ENCODE results near the gene KCNMA1.

The KCNMA1 gene

GRCh38 chr10:77226853-77227565 is 410.6 kb downstream of the KCNMA1 start:
- no peak for DNase-seq

- no peak for DNase-seq
These were observed 411.2 kb downstream of the KCNMA1 start for GRCh38 chr10:77226452-77226851.

DNA sequence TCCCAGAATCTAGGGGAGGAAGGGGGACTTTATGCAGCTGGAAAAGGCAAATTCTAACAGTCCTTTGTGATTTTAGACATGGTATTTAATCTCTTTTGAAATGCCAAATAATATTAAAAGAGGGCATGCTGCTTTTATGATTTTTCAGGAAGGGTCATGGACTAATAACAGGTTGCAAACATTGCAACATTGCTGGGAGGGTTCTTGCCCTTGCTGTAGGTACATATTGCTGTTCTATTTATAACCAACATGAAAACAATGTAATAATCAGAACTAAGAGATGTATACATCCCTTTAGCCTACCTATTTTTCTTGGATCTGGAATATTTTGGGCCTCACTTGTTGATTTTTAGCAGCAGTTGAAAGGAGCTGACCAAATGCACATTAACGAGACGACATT is 411.6 kb downstream of the KCNMA1 start:
- DNase-seq, result no peak

- no peak for DNase-seq
These were observed 413.8 kb downstream of the KCNMA1 start for GRCh38 chr10:77223526-77224460.

DNA sequence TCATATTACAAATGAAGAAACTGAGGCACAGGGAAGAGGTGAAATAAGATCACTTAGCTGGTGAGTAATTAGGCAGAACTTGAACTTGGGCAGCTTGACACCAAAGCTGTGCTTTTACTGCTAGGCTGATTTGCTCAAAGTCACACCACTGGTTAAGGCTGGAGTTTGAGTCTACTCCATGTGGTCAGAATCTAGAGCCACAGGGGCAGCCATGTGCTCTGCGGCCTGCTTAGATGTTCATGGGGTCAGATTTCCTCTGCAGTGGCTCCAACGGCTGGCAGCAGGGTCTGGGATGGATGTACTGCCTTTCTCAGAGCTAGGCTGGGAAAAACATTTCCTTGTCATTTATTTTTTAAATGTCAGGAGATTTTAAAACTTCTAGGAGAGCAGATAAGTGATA is 417.5 kb downstream of the KCNMA1 start:
- no peak for DNase-seq

- no peak for DNase-seq
These were observed 418.6 kb downstream of the KCNMA1 start for GRCh38 chr10:77219046-77219445.

DNA sequence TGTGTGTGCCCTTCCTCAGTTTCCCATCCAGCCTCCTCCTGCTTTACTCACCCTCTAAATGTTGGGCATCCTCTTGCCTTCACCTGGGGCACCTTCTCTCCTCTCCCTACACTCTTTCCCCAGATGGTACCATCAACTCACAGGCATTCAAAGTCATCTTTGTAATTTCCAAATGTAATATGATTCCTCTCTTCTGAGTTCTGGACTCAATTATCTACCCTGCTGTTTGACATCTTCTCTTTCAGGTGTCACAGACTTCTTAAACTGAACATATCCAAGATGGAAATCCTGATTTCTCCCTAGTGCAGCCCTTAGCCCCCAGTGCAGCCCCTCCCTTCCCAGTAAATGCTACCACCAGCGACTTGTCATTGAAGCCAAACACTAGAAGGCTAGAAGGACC is 422.8 kb downstream of the KCNMA1 start:
- no peak for DNase-seq

- DNase-seq, result no peak
These were observed 425.0 kb downstream of the KCNMA1 start for GRCh38 chr10:77212632-77213031.

DNA sequence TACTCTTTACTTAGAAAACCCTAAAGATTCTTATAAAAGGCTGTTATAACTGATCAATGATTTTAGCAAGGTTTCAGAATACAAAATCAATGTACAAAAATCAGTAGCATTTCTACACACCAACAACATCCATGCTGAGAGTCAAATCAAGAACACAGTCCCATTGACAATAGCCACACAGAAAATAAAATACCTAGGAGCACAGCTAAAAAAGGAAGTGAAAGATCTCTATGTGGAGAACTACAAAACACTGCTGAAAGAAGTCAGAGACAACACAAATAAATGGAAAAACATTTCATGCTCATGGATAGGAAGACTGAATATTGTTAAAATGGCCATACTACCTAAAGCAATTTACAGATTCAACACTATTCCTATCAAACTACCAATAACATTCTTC is 427.0 kb downstream of the KCNMA1 start:
- DNase-seq, result no peak

GRCh38 chr10:77208684-77209256 is 428.8 kb downstream of the KCNMA1 start:
- no peak for DNase-seq

- no peak for DNase-seq
These were observed 429.8 kb downstream of the KCNMA1 start for GRCh38 chr10:77207828-77208185.

GRCh38 chr10:77207182-77207827 is 430.3 kb downstream of the KCNMA1 start:
- DNase-seq, result no peak

DNA sequence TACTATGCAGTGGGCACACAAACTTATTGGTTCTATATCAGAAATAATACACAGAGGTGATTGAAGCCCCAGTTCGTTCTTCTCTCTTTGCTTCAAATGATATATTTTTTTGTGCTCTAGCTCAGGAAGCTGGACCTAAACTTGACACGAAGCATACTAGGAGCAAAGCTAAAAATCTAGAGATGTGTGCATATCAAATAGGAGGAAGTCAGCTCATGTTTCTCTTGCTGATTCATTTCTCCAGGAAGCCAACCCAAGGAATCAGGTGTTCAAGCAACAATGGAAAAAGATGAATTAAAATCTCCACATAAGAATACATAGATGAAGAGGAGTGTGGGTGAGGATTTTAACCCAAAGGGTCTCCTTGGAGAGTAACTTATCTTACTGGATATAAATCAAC is 432.5 kb downstream of the KCNMA1 start:
- no peak for DNase-seq

GRCh38 chr10:77204171-77204570 is 433.4 kb downstream of the KCNMA1 start:
- DNase-seq, result no peak

GRCh38 chr10:77202857-77203256 is 434.8 kb downstream of the KCNMA1 start:
- DNase-seq, result no peak

DNA sequence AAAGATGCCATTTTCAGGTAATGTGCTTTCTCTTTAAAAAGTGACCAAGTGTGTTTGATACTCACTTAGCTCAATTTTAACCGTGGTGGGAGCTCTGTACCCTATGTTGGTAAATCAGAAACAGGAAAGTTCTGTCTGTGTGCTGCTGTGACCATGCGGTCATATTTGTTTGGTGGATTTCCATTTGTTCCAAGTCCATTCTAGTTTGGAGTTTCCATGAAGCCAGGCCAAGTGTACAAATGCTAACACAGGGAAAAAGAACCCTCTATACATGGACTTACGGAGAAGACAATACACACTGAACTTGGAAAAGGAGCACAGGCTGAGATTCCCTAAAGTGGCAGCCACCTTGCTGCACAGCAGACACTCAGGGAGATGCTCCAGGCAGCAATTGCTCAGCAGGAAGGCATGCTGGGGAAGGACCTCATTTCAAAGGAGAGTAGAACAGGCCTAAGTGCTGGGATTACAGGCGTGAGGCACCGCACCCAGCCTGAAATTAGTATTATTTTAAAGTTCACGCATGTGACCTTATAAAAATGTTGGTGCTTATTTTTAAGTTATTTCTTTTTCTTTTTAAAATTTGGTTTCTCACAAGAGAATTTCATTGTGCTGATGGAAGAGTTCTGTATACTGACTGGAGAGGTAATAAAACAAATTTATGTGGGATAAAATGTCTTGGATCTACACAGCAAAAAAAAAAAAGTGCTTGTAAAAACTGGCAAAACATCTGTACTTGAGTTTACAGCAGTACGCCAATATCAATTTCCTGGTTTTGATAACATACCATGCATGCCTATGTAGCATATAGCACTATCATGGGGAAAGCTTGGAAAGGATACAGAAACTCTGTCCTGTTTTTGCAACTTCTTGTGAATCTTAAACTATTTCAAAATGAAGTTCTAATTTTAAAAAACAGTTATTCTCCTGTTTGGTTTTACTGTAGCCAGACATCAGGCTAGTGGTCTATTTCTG is 436.2 kb downstream of the KCNMA1 start:
- no peak for DNase-seq

DNA sequence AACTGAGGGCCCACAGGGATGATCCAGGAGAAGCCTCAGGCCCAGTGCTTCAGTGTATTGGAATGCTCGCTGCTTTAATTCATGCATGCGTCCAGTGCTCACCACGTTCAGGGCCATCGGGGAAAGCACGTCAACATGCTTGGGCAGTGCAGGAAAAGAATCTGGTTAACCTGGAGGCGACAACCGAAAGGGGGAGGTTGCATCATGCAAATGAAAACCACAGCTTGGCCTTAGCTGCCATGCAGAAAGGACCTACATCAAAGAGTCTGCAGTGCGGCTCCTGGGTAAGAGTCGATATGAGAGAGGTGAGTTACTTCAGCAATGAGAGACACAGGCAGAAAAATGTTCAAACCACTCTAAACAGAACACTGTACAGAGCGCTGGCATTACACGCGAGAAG is 440.1 kb downstream of the KCNMA1 start:
- no peak for DNase-seq

- no peak for DNase-seq
These were observed 441.0 kb downstream of the KCNMA1 start for GRCh38 chr10:77196614-77197013.

DNA sequence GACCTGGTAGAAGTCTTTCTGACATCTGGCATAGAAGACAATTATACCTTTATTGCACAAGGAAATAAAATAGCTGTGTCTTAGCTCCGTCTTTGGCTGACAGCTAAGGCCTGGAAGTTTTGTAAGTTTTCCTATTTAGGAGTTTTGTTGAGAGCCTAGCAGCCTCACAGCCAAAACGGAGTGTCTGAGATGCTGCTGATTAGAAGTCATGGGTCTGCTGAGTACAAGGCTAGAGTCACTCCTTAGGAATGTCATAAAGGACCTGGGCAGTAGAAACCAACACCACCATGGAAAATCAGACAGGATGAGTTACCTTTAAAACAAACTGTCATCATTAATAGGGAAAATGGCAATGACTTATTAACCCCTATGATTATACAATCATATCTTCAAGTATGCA is 442.5 kb downstream of the KCNMA1 start:
- no peak for DNase-seq

DNA sequence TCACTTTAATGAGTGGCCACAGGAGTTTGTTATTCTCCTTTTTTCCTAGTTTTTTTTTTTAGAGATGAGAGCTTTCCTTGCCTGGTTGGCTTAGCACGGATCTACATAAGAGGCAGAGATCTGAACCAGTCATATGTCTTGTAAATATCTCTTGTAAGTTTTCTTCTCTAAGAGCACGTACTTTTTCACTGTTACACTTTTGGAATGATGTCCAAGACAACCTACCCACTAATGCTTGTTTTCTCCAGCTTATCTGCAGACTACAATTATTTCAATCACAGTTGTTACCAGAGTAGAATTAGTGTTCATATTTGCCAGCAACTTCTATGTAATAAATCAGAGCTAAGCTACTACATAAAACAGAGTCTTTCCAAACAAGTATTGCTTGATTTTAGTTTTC is 444.6 kb downstream of the KCNMA1 start:
- DNase-seq, result no peak

DNA sequence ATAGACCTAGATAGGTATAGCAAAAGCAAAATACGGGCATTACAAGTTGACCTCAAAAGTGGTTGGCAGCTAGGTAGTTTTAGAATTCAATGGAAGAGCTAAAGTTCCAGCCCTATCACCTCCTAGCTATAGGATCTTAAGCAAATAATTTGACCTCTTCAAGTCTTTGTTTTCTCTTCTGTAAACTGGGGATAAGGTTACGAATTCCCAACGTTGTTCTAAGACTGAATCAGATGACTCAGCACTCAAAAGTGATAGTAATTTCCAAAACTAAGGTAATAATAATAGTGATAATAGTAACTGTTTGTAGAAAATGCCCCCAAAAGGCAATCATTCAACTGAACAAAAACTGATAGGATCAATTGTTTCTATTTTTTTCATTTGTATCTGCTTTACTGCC is 445.2 kb downstream of the KCNMA1 start:
- DNase-seq, result no peak

Data from NCI-H1092 treated with DMSO at 0.1 percent for 48 hours (cell line).